Esophagus squamous epithelium (tissue), 4 donors: Measurements from ENCODE around the gene PFKP.

Source experiments
- POLR2A ChIP-seq, 4 donors: fragments of 450-650 bp; IDR thresholded peaks; one replicate each; pipeline ENCODE4 v1.6.1; 2017; ENCODE audit warnings: antibody characterized with exemption in 4 of 4, mild to moderate bottlenecking in 4 of 4, moderate library complexity in 3 of 4
- TF ChIP-seq, protein P1 (sequence below), 6 experiments: fragments of 450-650 bp in 4 of 6; fragments of 200-600 bp in 2 of 6; sonication (generic) in 2 of 6; IDR thresholded peaks; one replicate each; pipeline ENCODE4 v1.5.1; 2016 to 2019; ENCODE audit warnings: antibody characterized with exemption in 6 of 6, mild to moderate bottlenecking in 4 of 6, moderate library complexity in 4 of 6

DNA sequence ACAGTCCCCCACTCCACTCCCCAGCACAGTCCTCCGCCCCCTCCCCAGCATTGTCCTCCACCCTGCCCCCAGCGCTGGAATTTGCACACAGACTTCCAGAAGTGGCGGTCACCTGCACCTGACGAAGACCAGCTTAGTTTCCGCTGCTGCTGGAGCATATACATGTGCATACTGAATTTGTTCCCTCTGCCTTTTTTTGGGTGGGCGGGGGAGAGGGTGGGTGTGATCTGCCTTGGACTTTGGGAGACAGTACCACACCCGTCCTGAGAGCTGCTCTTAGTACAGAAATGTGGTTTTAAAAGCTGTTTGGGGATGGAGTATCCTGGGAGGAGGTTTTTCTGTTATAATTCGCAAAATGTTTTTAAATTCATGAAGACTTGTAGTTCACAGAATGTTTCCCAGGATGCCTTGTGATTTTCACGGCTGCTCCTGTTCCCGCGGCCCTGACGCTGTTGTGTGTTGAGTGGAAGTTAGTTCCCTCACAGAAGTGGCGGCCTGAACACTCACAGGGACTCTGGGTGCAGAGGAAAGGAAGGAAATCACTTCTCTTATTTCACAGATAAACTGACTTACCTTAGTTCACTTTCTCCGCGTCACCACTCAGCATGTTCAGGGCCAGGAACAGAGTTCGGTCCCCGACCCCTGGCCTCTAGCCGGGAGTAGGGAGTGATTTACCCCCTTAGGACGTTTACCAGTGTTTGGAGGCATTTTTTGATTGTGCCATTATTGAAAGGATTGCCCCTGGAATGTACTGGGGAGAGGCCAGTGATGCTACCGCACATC lies 18.6 kb downstream of the PFKP start:
- TF ChIP-seq, protein P1, sequence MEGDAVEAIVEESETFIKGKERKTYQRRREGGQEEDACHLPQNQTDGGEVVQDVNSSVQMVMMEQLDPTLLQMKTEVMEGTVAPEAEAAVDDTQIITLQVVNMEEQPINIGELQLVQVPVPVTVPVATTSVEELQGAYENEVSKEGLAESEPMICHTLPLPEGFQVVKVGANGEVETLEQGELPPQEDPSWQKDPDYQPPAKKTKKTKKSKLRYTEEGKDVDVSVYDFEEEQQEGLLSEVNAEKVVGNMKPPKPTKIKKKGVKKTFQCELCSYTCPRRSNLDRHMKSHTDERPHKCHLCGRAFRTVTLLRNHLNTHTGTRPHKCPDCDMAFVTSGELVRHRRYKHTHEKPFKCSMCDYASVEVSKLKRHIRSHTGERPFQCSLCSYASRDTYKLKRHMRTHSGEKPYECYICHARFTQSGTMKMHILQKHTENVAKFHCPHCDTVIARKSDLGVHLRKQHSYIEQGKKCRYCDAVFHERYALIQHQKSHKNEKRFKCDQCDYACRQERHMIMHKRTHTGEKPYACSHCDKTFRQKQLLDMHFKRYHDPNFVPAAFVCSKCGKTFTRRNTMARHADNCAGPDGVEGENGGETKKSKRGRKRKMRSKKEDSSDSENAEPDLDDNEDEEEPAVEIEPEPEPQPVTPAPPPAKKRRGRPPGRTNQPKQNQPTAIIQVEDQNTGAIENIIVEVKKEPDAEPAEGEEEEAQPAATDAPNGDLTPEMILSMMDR (IDR thresholded peaks at IDR 0.05), result no peak
- no peak for TF ChIP-seq POLR2A (IDR thresholded peaks at IDR 0.05)
